IMR-90 (cell line): ENCODE data around the gene PTS.

Experiments used
- BHLHE40 ChIP-seq: fragments of 150-350 bp; IDR thresholded peaks from 2 replicates; pipeline ENCODE4 v1.6.1; 2016; ENCODE audit warnings: mild to moderate bottlenecking, low read depth, low read length
- CEBPB ChIP-seq: IDR thresholded peaks from 2 replicates; pipeline ENCODE4 v1.6.1; 2012; ENCODE audit warnings: low read depth, low read length, improper control_type of control experiment
- MAFK ChIP-seq: IDR thresholded peaks from 2 replicates; pipeline ENCODE4 v1.6.1; 2012; ENCODE audit warnings: low read depth, low read length, improper control_type of control experiment
- MAZ ChIP-seq: IDR thresholded peaks from 2 replicates; pipeline ENCODE4 v1.6.1; 2012; ENCODE audit warnings: low read depth, mild to moderate bottlenecking, low read length, improper control_type of control experiment, moderate library complexity, borderline replicate concordance
- NFE2L2 ChIP-seq: fragments of 150-350 bp; IDR thresholded peaks from 2 replicates; pipeline ENCODE4 v1.6.1; 2016; ENCODE audit warnings: low read depth, mild to moderate bottlenecking, low read length
- POLR2A ChIP-seq: IDR thresholded peaks from 2 replicates; pipeline ENCODE4 v1.6.1; 2012; ENCODE audit warnings: mild to moderate bottlenecking, low read depth, low read length
- RAD21 ChIP-seq: IDR thresholded peaks from 2 replicates; pipeline ENCODE4 v1.6.1; 2012; ENCODE audit warnings: low read length, improper control_type of control experiment
- RCOR1 ChIP-seq: IDR thresholded peaks from 2 replicates; pipeline ENCODE4 v1.6.1; 2012; ENCODE audit warnings: mild to moderate bottlenecking, low read length, improper control_type of control experiment; ENCODE audit not compliant: insufficient replicate concordance
- RFX5 ChIP-seq: IDR thresholded peaks from 2 replicates; pipeline ENCODE4 v1.8.0; 2012; ENCODE audit warnings: low read depth, mild to moderate bottlenecking, low read length, moderate library complexity
- TF ChIP-seq, protein P1 (sequence below): conservative IDR thresholded peaks from 2 replicates; pipeline ENCODE4 v1.5.1; 2012; ENCODE audit warnings: mild to moderate bottlenecking, low read depth, low read length, improper control_type of control experiment
- TF ChIP-seq, protein P2 (sequence below): fragments of 150-350 bp; IDR thresholded peaks from 2 replicates; pipeline ENCODE4 v1.6.1; 2017; ENCODE audit warnings: mild to moderate bottlenecking, antibody characterized with exemption, low read length, low read depth

DNA sequence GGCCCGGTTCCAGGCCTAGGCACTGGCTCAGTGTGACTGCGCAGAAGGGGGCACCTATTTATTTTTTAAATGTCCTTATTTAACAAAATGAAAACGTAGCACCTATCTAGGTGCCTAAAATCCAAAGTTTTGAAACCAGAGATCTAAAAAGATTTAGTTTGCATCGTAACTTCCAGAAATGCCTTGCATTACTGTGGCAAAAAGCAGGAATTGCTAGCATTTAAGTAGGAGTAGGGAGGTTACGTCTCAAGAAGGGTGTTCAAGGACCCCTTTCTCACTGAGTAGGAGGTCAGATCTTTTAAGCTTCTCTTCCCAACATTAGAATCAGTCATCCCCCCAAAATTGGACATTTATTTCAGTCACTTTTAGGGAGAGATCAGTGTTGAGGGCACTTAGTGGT, 42.2 kb downstream of the PTS start:
- TF ChIP-seq, protein P1, sequence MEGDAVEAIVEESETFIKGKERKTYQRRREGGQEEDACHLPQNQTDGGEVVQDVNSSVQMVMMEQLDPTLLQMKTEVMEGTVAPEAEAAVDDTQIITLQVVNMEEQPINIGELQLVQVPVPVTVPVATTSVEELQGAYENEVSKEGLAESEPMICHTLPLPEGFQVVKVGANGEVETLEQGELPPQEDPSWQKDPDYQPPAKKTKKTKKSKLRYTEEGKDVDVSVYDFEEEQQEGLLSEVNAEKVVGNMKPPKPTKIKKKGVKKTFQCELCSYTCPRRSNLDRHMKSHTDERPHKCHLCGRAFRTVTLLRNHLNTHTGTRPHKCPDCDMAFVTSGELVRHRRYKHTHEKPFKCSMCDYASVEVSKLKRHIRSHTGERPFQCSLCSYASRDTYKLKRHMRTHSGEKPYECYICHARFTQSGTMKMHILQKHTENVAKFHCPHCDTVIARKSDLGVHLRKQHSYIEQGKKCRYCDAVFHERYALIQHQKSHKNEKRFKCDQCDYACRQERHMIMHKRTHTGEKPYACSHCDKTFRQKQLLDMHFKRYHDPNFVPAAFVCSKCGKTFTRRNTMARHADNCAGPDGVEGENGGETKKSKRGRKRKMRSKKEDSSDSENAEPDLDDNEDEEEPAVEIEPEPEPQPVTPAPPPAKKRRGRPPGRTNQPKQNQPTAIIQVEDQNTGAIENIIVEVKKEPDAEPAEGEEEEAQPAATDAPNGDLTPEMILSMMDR: no peak
- no peak for TF ChIP-seq CEBPB
- no peak for TF ChIP-seq POLR2A
- no peak for TF ChIP-seq RCOR1
- TF ChIP-seq, protein P2, sequence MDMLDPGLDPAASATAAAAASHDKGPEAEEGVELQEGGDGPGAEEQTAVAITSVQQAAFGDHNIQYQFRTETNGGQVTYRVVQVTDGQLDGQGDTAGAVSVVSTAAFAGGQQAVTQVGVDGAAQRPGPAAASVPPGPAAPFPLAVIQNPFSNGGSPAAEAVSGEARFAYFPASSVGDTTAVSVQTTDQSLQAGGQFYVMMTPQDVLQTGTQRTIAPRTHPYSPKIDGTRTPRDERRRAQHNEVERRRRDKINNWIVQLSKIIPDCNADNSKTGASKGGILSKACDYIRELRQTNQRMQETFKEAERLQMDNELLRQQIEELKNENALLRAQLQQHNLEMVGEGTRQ: no peak
- no peak for TF ChIP-seq BHLHE40
- TF ChIP-seq MAZ: no peak
- no peak for TF ChIP-seq RAD21
- TF ChIP-seq RFX5: no peak
- no peak for TF ChIP-seq NFE2L2
- TF ChIP-seq MAFK: no peak
